Limb (tissue), 2 donors: ENCODE measurements around the gene ANK3.

ENCODE experiments used
- DNase-seq, 2 donors: peaks; one replicate each; pipeline ENCODE4 v3.0.0-alpha.2; 2016; ENCODE audit errors: extremely low spot score in 2 of 2

The ANK3 gene

GRCh38 chr10:60346661-60347060 is 43.0 kb downstream of the ANK3 start:
- DNase-seq, result no peak

GRCh38 chr10:60343254-60343653 is 46.4 kb downstream of the ANK3 start:
- DNase-seq, result no peak

DNA sequence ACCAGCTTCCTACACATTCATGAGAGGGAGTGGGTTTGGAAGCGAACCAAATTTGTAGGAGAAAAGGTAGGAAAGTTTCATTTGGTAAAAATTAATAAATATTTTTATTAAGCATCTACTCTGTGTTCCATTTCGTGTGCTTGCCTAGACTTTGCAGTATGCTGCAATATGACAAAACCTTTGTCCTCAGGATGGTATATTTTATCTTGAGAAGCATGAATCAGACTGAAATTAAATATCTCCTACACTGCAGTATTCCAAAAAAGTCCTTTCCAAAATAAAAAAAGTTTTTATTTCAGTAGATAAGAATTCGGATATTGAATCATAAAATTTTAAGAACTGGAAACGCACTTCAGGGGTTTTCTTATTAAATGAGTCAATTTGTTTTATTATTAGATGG is 47.7 kb downstream of the ANK3 start:
- DNase-seq, result no peak

GRCh38 chr10:60340973-60341372 is 48.7 kb downstream of the ANK3 start:
- DNase-seq, result no peak

- no peak for DNase-seq
Observed at GRCh38 chr10:60339757-60340156, 49.9 kb downstream of the ANK3 start.

GRCh38 chr10:60338786-60339185 is 50.9 kb downstream of the ANK3 start:
- no peak for DNase-seq

DNA sequence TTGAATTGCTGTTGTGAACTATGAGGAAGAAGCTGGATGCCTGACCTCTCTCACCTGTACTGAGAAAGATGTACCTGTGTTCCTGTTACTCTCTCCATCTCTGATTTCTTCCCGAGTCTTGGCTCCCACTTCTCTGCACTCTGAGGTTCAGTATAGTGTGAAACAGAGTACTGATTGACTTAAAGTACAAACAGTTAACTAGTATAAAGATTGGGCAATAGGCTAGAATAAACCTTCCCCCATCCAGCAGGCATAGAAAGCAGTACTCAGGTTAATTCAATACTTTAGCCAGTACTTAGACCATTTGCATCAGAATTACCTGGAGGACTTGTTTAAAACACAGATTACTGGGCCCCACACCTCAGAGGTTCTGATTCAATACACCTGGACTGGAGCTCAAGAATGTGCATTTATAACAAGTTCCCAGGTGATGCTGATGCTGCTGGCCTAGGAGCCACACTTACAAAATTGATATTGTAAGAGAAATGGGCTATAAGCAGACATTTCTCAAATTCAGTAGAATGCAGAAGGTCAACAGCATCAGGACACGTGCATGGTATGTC is 51.6 kb downstream of the ANK3 start:
- no peak for DNase-seq

DNA sequence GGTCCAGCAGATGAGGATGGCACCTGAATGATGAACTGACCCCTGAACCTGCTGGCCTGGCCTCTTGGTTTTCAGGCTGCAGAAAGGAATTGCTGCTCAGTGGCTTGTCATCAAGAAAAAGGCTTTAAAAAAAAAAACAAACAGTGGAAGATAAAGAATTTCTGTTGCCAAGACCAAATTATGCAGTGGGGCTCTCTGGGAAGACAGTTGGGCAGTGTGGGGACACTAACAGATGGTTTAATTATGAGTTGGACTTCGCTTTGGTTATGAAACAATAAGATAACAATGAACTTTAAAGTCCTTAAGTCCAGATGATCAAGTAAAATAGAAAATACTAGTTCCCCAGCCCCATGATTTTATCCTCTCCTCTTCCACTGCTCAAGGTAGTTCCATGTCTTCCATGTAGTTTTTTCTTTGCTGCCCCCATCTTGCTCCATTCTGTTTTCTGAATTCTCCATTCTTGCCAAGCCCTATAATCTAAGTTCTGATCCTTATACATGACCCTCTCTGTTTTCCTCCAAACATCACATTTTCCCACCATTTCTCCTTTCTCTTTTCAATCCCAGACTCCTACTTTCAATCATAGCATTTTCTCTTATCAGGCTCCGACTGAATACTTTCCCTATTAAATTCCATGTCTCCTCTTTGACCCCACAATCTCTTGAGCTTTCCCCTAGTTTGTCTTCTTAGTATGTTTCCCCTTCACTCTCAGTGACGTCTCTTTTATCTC is 52.6 kb downstream of the ANK3 start:
- DNase-seq, result no peak

DNA sequence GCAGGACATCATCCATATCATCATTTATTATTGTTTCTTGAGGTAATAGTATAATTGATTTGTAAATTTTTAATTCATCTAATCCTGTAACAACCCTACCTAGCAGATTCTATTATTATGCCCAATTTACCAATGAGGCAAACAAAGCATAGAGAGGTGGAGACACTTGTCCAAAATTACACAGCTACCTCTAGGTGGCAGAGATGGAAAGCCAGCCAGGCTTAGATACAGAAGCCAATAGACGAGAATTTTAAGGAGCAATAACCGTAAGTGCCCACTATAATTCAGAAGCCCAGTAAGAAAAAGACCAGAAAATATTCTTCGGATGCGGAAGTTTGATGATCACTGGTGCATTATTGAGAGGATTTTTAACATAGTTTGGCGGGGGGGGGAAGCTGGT is 54.0 kb downstream of the ANK3 start:
- DNase-seq, result no peak

- DNase-seq, result no peak
Observed at GRCh38 chr10:60334991-60335390, 54.7 kb downstream of the ANK3 start.

DNA sequence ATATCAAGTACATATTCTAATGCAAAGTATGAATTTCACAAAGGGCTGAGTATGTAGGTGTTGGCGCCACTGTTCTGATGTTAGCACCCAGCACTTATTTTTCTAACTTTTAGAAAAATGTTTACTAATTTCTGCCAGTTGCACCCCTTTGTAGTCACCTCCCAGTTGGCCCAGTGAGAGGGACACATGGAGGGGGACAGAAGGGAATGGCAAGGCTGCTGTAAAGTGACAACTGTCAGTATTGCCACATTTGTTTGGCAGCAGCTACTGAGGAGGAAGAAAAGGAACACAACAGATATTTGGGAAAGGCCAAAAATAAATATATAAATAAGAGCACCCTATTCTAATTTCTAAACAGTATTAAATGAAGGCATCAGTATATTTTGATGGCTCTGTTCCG is 57.3 kb downstream of the ANK3 start:
- no peak for DNase-seq

- DNase-seq, result no peak
Observed at GRCh38 chr10:60331886-60332285, 57.8 kb downstream of the ANK3 start.

DNA sequence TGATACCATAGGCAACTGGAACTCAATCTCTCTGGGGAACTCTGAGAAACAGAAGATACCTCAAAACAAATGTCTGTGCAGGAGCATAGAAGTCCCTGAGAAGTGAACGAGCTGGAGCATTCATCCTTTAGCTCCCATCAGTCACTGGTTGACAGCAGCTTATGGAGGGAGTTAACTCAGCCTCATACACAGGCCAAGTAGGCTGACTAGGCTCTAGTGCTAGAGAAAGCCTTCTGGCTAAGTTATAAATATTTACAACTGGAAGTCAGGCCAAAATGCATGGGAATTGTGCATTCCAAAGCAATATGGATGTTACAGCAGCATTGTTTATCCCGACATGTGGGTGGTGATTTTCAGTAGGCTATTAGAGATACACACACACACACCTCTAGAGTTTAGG is 66.5 kb downstream of the ANK3 start:
- DNase-seq, result no peak

GRCh38 chr10:60320666-60321065 is 69.0 kb downstream of the ANK3 start:
- DNase-seq, result no peak

DNA sequence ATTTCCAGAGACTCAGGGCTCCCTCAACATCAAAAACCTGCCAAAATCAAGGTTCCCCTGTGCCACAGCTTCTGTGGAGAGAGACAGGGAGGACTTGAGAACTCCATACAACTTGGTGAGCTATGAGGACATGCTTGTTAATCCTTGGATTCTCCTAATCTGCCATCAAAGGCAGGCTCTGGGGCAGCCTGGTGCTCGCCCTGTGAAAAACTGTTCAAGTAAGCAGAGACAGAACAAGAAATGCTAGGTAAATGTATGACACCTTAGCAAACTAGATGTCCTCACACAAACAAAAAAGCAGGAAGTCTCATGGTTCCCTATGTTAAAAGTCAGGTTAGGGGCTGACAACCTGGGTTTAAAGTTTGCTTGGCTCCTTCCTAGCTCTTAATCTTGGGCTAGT is 73.6 kb downstream of the ANK3 start:
- DNase-seq, result no peak

- no peak for DNase-seq
Observed at GRCh38 chr10:60315311-60315710, 74.4 kb downstream of the ANK3 start.

DNA sequence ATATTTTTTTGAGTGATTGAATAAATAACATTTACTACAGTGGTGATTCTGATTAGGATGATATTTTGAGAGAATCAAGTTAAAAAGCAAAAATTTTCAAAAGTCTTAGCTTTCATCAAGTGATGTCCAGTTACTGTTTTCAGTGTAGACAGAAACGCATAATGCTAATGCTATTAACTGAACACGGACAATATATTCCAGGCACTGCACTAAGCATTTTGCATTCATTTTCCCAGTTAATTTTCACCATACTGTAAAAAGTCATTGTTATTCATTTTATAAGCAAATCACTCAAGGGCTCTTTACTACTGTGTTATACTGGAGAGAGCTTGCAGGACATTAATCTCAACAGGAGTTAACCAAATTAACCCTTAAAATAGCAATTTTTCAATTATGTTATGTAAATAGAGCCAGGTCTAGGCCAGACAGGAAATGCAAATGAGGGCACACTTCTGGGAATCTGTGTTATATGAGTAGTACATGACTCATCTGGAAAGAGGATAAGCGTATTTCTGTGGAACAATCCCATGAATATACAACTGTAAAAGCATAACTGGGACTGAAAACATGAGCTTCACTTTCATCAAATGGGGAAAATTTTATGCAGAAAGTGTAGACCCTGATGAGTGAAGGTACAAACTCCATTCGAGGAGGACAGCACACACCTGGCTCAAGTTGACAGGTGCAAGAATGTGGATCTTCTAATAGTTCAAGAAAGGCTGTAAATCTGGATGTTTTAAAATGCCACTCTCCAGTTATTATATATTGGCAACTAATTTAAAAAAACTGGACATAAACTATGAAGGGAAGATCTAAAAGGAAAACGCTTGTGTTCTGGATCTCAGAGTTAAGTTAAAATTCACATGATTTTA is 75.4 kb downstream of the ANK3 start:
- no peak for DNase-seq

GRCh38 chr10:60313589-60313952 is 76.1 kb downstream of the ANK3 start:
- no peak for DNase-seq

- no peak for DNase-seq
Observed at GRCh38 chr10:60312818-60313588, 76.7 kb downstream of the ANK3 start.

- DNase-seq, result no peak
Observed at GRCh38 chr10:60311821-60312220, 77.9 kb downstream of the ANK3 start.

GRCh38 chr10:60310740-60311139 is 78.9 kb downstream of the ANK3 start:
- no peak for DNase-seq

- DNase-seq, result no peak
Observed at GRCh38 chr10:60309891-60310290, 79.8 kb downstream of the ANK3 start.
